Right lobe of liver (tissue), 6 donors: Measurements from ENCODE around the gene HECTD4. TPM values are rescaled to one million over a fixed set of nuclear protein-coding genes. Genes with fewer than 3 reads are reported as not detected.

Source experiments
- ATAC-seq, 4 donors: fragments of 200-7000 bp; cut with Tn5 transposase; one replicate each; pipeline ENCODE4 v1.9.1; 2020; ENCODE audit warnings: mild to moderate bottlenecking in 4 of 4, moderate library complexity in 4 of 4
- DNase-seq, 3 donors: peaks; one replicate each; pipeline ENCODE4 v3.0.0-alpha.2; 2020
- H3K27ac ChIP-seq, 3 donors: fragments of 200-600 bp; one replicate each; pipeline ENCODE4 v1.8.0; 2022
- H3K27me3 ChIP-seq, 2 donors: fragments of 200-600 bp; one replicate each; pipeline ENCODE4 v1.8.0; 2022
- H3K36me3 ChIP-seq, 4 donors: fragments of 200-600 bp; sonication (generic) in 1 of 4; one replicate each; pipeline versions ENCODE4 v1.5.1 to v1.8.0; 2017 to 2022; ENCODE audit warnings: control low read depth in 1 of 4
- H3K4me1 ChIP-seq, 4 donors: fragments of 200-600 bp; sonication (generic) in 1 of 4; one replicate each; pipeline versions ENCODE4 v1.5.1 to v1.8.0; 2017 to 2022; ENCODE audit warnings: control low read depth in 1 of 4
- H3K4me3 ChIP-seq, 3 donors: fragments of 200-600 bp; one replicate each; pipeline ENCODE4 v1.8.0; 2022
- H3K9me3 ChIP-seq, 4 donors: fragments of 200-600 bp; sonication (generic) in 1 of 4; one replicate each; pipeline versions ENCODE4 v1.5.1 to v1.8.0; 2017 to 2022; ENCODE audit warnings: control low read depth in 1 of 4
- CTCF ChIP-seq, 4 donors: fragments of 200-600 bp in 3 of 4; fragments of 450-650 bp in 1 of 4; IDR thresholded peaks; one replicate each; pipeline versions ENCODE4 v1.5.1 to v1.8.0; 2016 to 2022; ENCODE audit warnings: antibody characterized with exemption in 4 of 4, mild to moderate bottlenecking in 2 of 4
- POLR2A ChIP-seq: fragments of 450-650 bp; IDR thresholded peaks from one replicate; pipeline ENCODE4 v1.6.1; 2017; ENCODE audit warnings: antibody characterized with exemption, mild to moderate bottlenecking
- WGBS: methylation state at CpG from one replicate; pipeline ENCODE4 v1.1.6; 2018; ENCODE audit warnings: low coverage, low lambda C conversion rate; ENCODE audit not compliant: insufficient coverage; ENCODE audit errors: missing lambda C conversion rate; 5-methylcytosine and 5-hydroxymethylcytosine counted together
- intact Hi-C, 2 donors: fragments of 100-400 bp; cut with DNase I; formaldehyde crosslinking; loops; one replicate each; pipeline versions ENCODE4 v1.11.2 to v1.14.1; 2022
- total RNA-seq, 6 experiments: library from RNA; depleted of rRNA in 2 of 6; stranded (reverse); fragments of >200 nt in 2 of 6; fragmentation: NEBNext Ultra II Directional in 3 of 6; extraction: Animal tissue kit (Norgen Biotek cat#: 25700) in 3 of 6; gene quantifications; one replicate each; pipeline versions ENCODE4 v1.1.0 to v1.2.4, GENCODE V29; 2016 to 2023
- donor health status: DM: no; HTN: yes; CAD: no.
- donor health status: DM: no; HTN: no; CAD: no.
- donor health status: DM: no; HTN: no; CAD: no.
- donor health status: DM: no; HTN: yes; CAD: no.
- donor health status: DM: no; HTN: yes; CAD: no.

Gene HECTD4
- total RNA-seq, 6 experiments from 2014 or later: 12.6 to 24.4 (median 19.3) TPM

- Histone ChIP-seq H3K27me3 (no peaks in the 10 kb centered on the region), H3K9me3 (no peaks in the 10 kb centered on the region), H3K27ac (no peak overlapping the region), H3K4me3 (no peak overlapping the region), H3K4me1 (no peaks in the 10 kb centered on the region), H3K36me3 (peaks cover 0 to 20% (median 7%) of the 10 kb centered on the region in 4 donors)
- 72% methylated on average over 7 of the region's 8 CpGs for WGBS
- intact Hi-C loops: no loop called here
- ATAC-seq (peak in 1 of 4 donors; percentile 21), DNase-seq (no peak)
- TF ChIP-seq POLR2A (no peak), CTCF (IDR thresholded peaks at IDR 0.05) (peak in 3 of 4 donors; percentile 22 to 28 (median 24))
Measured at GRCh38 chr12:112170376-112170775, 211.9 kb downstream of the HECTD4 start.

GRCh38 chr12:112169966-112170365 lies 212.3 kb downstream of the HECTD4 start:
- 100% methylated on average over 4 of the region's 7 CpGs for WGBS
- intact Hi-C loops: no loop called here
- ATAC-seq: no peak
- Histone ChIP-seq H3K9me3 (no peaks in the 10 kb centered on the region), H3K36me3 (peaks cover 0 to 16% (median 5%) of the 10 kb centered on the region in 4 donors), H3K4me3 (no peak overlapping the region), H3K4me1 (no peaks in the 10 kb centered on the region), H3K27me3 (no peaks in the 10 kb centered on the region), H3K27ac (no peak overlapping the region)
- no peak for DNase-seq
- no peak for TF ChIP-seq POLR2A
- no peak for TF ChIP-seq CTCF (IDR thresholded peaks at IDR 0.05)

- no CpG with 5 or more reads among the region's 19 CpGs for WGBS
- no peak overlapping the region for H3K4me3 ChIP-seq
- no peaks in the 10 kb centered on the region for H3K4me1 ChIP-seq
- no peak for DNase-seq
- no peak for TF ChIP-seq POLR2A
- no peak for TF ChIP-seq CTCF (IDR thresholded peaks at IDR 0.05)
- ATAC-seq: peak in 1 of 4 donors; percentile 9
- H3K27ac ChIP-seq: no peak overlapping the region
- H3K27me3 ChIP-seq: no peaks in the 10 kb centered on the region
- peaks cover 0 to 14% (median 5%) of the 10 kb centered on the region in 4 donors for H3K36me3 ChIP-seq
- no peaks in the 10 kb centered on the region for H3K9me3 ChIP-seq
- intact Hi-C loops: no loop called here
Measured at GRCh38 chr12:112169161-112169872, 212.9 kb downstream of the HECTD4 start.

GRCh38 chr12:112168561-112168971 lies 213.7 kb downstream of the HECTD4 start:
- H3K27me3 ChIP-seq: no peaks in the 10 kb centered on the region
- DNase-seq (no peak), ATAC-seq (no peak)
- H3K27ac ChIP-seq: no peak overlapping the region
- intact Hi-C loops: no loop called here
- H3K36me3 ChIP-seq: peaks cover 0 to 15% (median 5%) of the 10 kb centered on the region in 4 donors
- WGBS: 100% methylated on average over 1 of the region's 8 CpGs
- H3K9me3 ChIP-seq: no peaks in the 10 kb centered on the region
- H3K4me1 ChIP-seq: no peaks in the 10 kb centered on the region
- TF ChIP-seq CTCF (IDR thresholded peaks at IDR 0.05): no peak
- TF ChIP-seq POLR2A: no peak
- H3K4me3 ChIP-seq: no peak overlapping the region
